Panc1 (cell line): Measurements from ENCODE around the gene DGCR2. TPM values are rescaled to one million over a fixed set of nuclear protein-coding genes. Genes with fewer than 3 reads are reported as not detected.

Source experiments
- ATAC-seq: fragments of 200-7000 bp; cut with Tn5 transposase; 2 replicates; pipeline ENCODE4 v1.9.1; 2020; ENCODE audit warnings: mild to moderate bottlenecking, moderate library complexity
- BruUV-seq: library from RNA; stranded (reverse); fragments of 400-500 nt; replicated peaks from 2 replicates; lab custom pipeline; 2021; lab: Mats Ljungman, UMichigan
- CTCF ChIA-PET: fragments of 300-600 bp; sonication (Branson Sonifier 250); formaldehyde crosslinking; loops from one replicate; lab custom pipeline; 2022; ENCODE audit warnings: antibody characterized with exemption; lab: Charles Lee
- POLR2A ChIA-PET: fragments of 300-600 bp; sonication (Branson Sonifier 250); formaldehyde crosslinking; loops from one replicate; lab custom pipeline; 2022; ENCODE audit warnings: antibody characterized with exemption; lab: Charles Lee
- DNase-seq: peaks from one replicate; pipeline ENCODE4 v3.0.0-alpha.2; 2010; ENCODE audit warnings: low read depth, low spot score
- H3K27ac ChIP-seq: 2 replicates; pipeline ENCODE4 v1.5.1; 2011; ENCODE audit warnings: mild to moderate bottlenecking, low read length, inconsistent platforms
- H3K27me3 ChIP-seq: fragments of 200-500 bp; sonication (Bioruptor generic); 2 replicates; pipeline ENCODE4 v1.6.0; 2014; ENCODE audit warnings: low read length, inconsistent platforms; ENCODE audit not compliant: control insufficient read depth, insufficient read depth
- H3K36me3 ChIP-seq: fragments of 200-500 bp; sonication (Bioruptor generic); 2 replicates; pipeline ENCODE4 v1.5.1; 2014; ENCODE audit warnings: inconsistent platforms, mild to moderate bottlenecking, low read length, moderate library complexity; ENCODE audit not compliant: control insufficient read depth, insufficient read depth
- H3K4me1 ChIP-seq: 2 replicates; pipeline ENCODE4 v1.5.1; 2011; ENCODE audit warnings: inconsistent platforms, mild to moderate bottlenecking, low read length, moderate library complexity; ENCODE audit not compliant: control insufficient read depth, insufficient read depth
- H3K4me3 ChIP-seq, 2 experiments: 2 replicates each; pipeline ENCODE4 v1.5.1; 2011 to 2012; ENCODE audit warnings: low read depth in 2 of 2, low read length in 2 of 2, mild to moderate bottlenecking in 2 of 2, inconsistent platforms in 1 of 2, moderate library complexity in 1 of 2
- H3K9me3 ChIP-seq: fragments of 200-500 bp; sonication (Bioruptor generic); 2 replicates; pipeline ENCODE4 v1.5.1; 2014; ENCODE audit warnings: low read depth, mild to moderate bottlenecking, inconsistent platforms, low read length, moderate library complexity; ENCODE audit not compliant: control insufficient read depth, insufficient read depth
- POLR2AphosphoS5 ChIP-seq: IDR thresholded peaks from 2 replicates; pipeline ENCODE4 v1.6.1; 2012; ENCODE audit warnings: mild to moderate bottlenecking, low read depth, low read length, moderate library complexity
- SIN3A ChIP-seq: IDR thresholded peaks from 2 replicates; pipeline ENCODE4 v1.6.1; 2012; ENCODE audit warnings: low read depth, mild to moderate bottlenecking, low read length, moderate library complexity, borderline replicate concordance; ENCODE audit not compliant: insufficient read depth
- TCF7L2 ChIP-seq: IDR thresholded peaks from 2 replicates; pipeline ENCODE4 v1.6.1; 2011; ENCODE audit warnings: mild to moderate bottlenecking, low read depth, low read length, inconsistent platforms
- in situ Hi-C: cut with HindIII; loops from 2 replicates; pipeline ENCODE4 v1.10.0; 2016; ENCODE audit warnings: low sequenced_read_pairs, low pct_unique_long_range_greater_than_20kb
- intact Hi-C: fragments of 100-400 bp; cut with micrococcal nuclease; formaldehyde crosslinking; loops from one replicate; pipeline ENCODE4 v1.10.0; 2022; ENCODE audit not compliant: unreplicated experiment
- total RNA-seq: library from RNA; stranded (reverse); gene quantifications from one replicate; pipeline ENCODE4 v1.2.1, GENCODE V29; 2021; ENCODE audit not compliant: unreplicated experiment
- TF ChIP-seq, protein P1 (sequence below), 2 experiments: IDR thresholded peaks; 2 replicates each; pipeline ENCODE4 v1.6.1; 2011 to 2012; ENCODE audit warnings: low read depth in 2 of 2, control low read depth in 1 of 2, low read length in 1 of 2, mild to moderate bottlenecking in 1 of 2, moderate library complexity in 1 of 2; ENCODE audit not compliant: insufficient read depth in 1 of 2
- TF ChIP-seq, protein P2 (sequence below): fragments of 450-650 bp; IDR thresholded peaks from 2 replicates; pipeline ENCODE4 v1.5.1; 2017; ENCODE audit warnings: mild to moderate bottlenecking

DGCR2 gene
- total RNA-seq, 1 experiment from 2014 or later, result 35.1 TPM

DNA sequence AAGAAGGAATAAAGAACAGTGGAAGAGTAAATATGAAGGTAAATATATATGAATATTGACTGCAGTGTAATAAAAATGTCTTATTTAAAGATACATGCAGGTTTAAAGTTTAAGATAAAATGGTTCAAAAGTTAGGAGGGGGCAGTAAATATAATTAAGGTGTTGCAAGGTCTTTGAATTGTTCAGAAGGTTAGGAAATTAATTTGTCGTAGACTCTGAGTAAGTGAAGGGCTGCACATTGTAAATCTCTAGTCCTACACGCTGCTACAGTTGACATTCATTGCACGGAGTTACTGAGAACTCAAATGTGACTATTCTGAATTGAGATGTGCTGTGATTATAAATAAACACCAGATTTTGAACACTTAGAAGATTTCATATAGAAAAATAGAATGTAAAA, 116.3 kb downstream of the DGCR2 start:
- TF ChIP-seq SIN3A (no peak), TCF7L2 (no peak), POLR2AphosphoS5 (no peak)
- TF ChIP-seq, protein P1, sequence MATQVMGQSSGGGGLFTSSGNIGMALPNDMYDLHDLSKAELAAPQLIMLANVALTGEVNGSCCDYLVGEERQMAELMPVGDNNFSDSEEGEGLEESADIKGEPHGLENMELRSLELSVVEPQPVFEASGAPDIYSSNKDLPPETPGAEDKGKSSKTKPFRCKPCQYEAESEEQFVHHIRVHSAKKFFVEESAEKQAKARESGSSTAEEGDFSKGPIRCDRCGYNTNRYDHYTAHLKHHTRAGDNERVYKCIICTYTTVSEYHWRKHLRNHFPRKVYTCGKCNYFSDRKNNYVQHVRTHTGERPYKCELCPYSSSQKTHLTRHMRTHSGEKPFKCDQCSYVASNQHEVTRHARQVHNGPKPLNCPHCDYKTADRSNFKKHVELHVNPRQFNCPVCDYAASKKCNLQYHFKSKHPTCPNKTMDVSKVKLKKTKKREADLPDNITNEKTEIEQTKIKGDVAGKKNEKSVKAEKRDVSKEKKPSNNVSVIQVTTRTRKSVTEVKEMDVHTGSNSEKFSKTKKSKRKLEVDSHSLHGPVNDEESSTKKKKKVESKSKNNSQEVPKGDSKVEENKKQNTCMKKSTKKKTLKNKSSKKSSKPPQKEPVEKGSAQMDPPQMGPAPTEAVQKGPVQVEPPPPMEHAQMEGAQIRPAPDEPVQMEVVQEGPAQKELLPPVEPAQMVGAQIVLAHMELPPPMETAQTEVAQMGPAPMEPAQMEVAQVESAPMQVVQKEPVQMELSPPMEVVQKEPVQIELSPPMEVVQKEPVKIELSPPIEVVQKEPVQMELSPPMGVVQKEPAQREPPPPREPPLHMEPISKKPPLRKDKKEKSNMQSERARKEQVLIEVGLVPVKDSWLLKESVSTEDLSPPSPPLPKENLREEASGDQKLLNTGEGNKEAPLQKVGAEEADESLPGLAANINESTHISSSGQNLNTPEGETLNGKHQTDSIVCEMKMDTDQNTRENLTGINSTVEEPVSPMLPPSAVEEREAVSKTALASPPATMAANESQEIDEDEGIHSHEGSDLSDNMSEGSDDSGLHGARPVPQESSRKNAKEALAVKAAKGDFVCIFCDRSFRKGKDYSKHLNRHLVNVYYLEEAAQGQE (IDR thresholded peaks at IDR 0.05; ENCODE audit: insufficient read depth in 1 of 2, low read depth in 2 of 2, low read length in 1 of 2), result no peak
- TF ChIP-seq, protein P2, sequence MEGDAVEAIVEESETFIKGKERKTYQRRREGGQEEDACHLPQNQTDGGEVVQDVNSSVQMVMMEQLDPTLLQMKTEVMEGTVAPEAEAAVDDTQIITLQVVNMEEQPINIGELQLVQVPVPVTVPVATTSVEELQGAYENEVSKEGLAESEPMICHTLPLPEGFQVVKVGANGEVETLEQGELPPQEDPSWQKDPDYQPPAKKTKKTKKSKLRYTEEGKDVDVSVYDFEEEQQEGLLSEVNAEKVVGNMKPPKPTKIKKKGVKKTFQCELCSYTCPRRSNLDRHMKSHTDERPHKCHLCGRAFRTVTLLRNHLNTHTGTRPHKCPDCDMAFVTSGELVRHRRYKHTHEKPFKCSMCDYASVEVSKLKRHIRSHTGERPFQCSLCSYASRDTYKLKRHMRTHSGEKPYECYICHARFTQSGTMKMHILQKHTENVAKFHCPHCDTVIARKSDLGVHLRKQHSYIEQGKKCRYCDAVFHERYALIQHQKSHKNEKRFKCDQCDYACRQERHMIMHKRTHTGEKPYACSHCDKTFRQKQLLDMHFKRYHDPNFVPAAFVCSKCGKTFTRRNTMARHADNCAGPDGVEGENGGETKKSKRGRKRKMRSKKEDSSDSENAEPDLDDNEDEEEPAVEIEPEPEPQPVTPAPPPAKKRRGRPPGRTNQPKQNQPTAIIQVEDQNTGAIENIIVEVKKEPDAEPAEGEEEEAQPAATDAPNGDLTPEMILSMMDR, result no peak
- in situ Hi-C loops, result no loop called here
- H3K36me3 ChIP-seq, result no peaks in the 10 kb centered on the region
- intact Hi-C loops, result no loop called here
- DNase-seq (no peak), ATAC-seq (no peak)
- H3K4me1 ChIP-seq, result no peaks in the 10 kb centered on the region
- no TSS peak for BruUV-seq
- no peak overlapping the region for H3K4me3 ChIP-seq
- POLR2A ChIA-PET, result no interaction called here
- CTCF ChIA-PET, result no interaction called here
- H3K9me3 ChIP-seq, result no peaks in the 10 kb centered on the region
- H3K27ac ChIP-seq, result no peak overlapping the region
- H3K27me3 ChIP-seq, result no peaks in the 10 kb centered on the region; the same call in 1 of the 2 replicates

DNA sequence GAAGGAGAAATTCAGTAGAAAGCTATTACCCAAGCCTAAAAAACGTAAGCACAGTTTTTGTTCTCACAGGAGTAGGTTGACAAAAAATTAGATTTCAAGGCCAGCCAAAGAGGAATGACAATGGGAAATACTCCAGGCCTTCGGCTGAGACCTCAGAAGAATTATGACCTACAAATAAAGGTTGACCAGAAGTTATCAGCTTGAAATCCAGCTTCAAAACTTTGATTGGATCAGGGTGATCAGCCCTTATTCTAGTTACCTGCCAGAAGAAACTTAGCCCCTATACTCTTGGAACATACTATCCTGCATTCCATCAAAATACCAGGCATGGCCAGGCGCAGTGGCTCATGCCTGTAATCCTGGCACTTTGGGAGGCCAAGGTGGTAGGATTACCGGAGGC, 117.7 kb downstream of the DGCR2 start:
- intact Hi-C loops (no loop called here), in situ Hi-C loops (no loop called here)
- DNase-seq (no peak), ATAC-seq (no peak)
- CTCF ChIA-PET, result interaction anchor here (0.6 kb wide), 1 partner anchor 8 kb away, joined by 3 read pairs; no protein-coding TSS in a partner anchor
- no peaks in the 10 kb centered on the region for H3K9me3 ChIP-seq
- POLR2A ChIA-PET, result no interaction called here
- no peaks in the 10 kb centered on the region; the same call in 1 of the 2 replicates for H3K27me3 ChIP-seq
- H3K4me1 ChIP-seq, result no peaks in the 10 kb centered on the region
- BruUV-seq, result no TSS peak
- TF ChIP-seq, protein P2, result no peak
- TF ChIP-seq, protein P1 (IDR thresholded peaks at IDR 0.05; ENCODE audit: insufficient read depth in 1 of 2, low read depth in 2 of 2, low read length in 1 of 2), result no peak
- TF ChIP-seq SIN3A, result no peak
- no peak for TF ChIP-seq POLR2AphosphoS5
- no peak for TF ChIP-seq TCF7L2
- no peaks in the 10 kb centered on the region for H3K36me3 ChIP-seq
- no peak overlapping the region for H3K27ac ChIP-seq
- H3K4me3 ChIP-seq, result no peak overlapping the region
